Endothelial cell of hepatic sinusoid (primary cell): Measurements from ENCODE around the gene GALNT11.

Source experiments
- in situ Hi-C: cut with HindIII; loops from 2 replicates; pipeline ENCODE4 v1.10.0; 2017; ENCODE audit warnings: low sequenced_read_pairs

GALNT11 gene

GRCh38 chr7:152142976-152143595 lies 117.6 kb downstream of the GALNT11 start:
- in situ Hi-C loops = loop anchor here (25.0 kb wide), 1 partner anchor 356 kb away; no protein-coding TSS in a partner anchor

GRCh38 chr7:152144557-152145245 lies 119.2 kb downstream of the GALNT11 start:
- in situ Hi-C loops = loop anchor here (25.0 kb wide), 1 partner anchor 357 kb away; no protein-coding TSS in a partner anchor

- in situ Hi-C loops = loop anchor here (25.0 kb wide), 1 partner anchor 359 kb away; no protein-coding TSS in a partner anchor
Measured at GRCh38 chr7:152145853-152146466, 120.5 kb downstream of the GALNT11 start.

- in situ Hi-C loops = loop anchor here (25.0 kb wide), 1 partner anchor 361 kb away; no protein-coding TSS in a partner anchor
Measured at GRCh38 chr7:152148706-152149105, 123.2 kb downstream of the GALNT11 start.

GRCh38 chr7:152149363-152149762 lies 123.9 kb downstream of the GALNT11 start:
- in situ Hi-C loops = loop anchor here (25.0 kb wide), 1 partner anchor 362 kb away; no protein-coding TSS in a partner anchor

- in situ Hi-C loops = no loop called here
Measured at GRCh38 chr7:152152267-152152666, 126.8 kb downstream of the GALNT11 start.

GRCh38 chr7:152158801-152159587 lies 133.5 kb downstream of the GALNT11 start:
- in situ Hi-C loops = no loop called here

- in situ Hi-C loops = no loop called here
Measured at GRCh38 chr7:152161171-152161570, 135.7 kb downstream of the GALNT11 start.

- in situ Hi-C loops = no loop called here
Measured at GRCh38 chr7:152162287-152162686, 136.8 kb downstream of the GALNT11 start.
